A549 (cell line): ENCODE measurements around the gene NR3C1.

Experiments used
- POLR2A ChIP-seq: IDR thresholded peaks from 2 replicates; pipeline ENCODE4 v1.6.1; 2012; ENCODE audit warnings: mild to moderate bottlenecking, low read length
- TP53 ChIP-seq: fragments of 250-450 bp; sonication (Bioruptor Pico); IDR thresholded peaks from 2 replicates; pipeline ENCODE4 v1.5.0; 2021; ENCODE audit warnings: mild to moderate bottlenecking, moderate library complexity
- TF ChIP-seq, protein P1 (sequence below): IDR thresholded peaks from 2 replicates; pipeline ENCODE4 v1.6.1; 2012
- TF ChIP-seq, protein P2 (sequence below): fragments of 450-650 bp; IDR thresholded peaks from 2 replicates; pipeline ENCODE4 v1.6.1; 2014; ENCODE audit warnings: antibody characterized with exemption
- TF ChIP-seq, protein P3 (sequence below): fragments of >200 bp; sonication (Bioruptor Twin); formaldehyde crosslinking; IDR thresholded peaks from 3 replicates; pipeline ENCODE4 v1.5.1; 2016
- TF ChIP-seq, protein P4 (sequence below): fragments of 150-350 bp; IDR thresholded peaks from 2 replicates; pipeline ENCODE4 v1.6.1; 2014; ENCODE audit warnings: low read depth, mild to moderate bottlenecking, low read length

- TF ChIP-seq, protein P1, sequence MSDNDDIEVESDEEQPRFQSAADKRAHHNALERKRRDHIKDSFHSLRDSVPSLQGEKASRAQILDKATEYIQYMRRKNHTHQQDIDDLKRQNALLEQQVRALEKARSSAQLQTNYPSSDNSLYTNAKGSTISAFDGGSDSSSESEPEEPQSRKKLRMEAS: no peak
- no peak for TF ChIP-seq POLR2A
- TF ChIP-seq, protein P2, sequence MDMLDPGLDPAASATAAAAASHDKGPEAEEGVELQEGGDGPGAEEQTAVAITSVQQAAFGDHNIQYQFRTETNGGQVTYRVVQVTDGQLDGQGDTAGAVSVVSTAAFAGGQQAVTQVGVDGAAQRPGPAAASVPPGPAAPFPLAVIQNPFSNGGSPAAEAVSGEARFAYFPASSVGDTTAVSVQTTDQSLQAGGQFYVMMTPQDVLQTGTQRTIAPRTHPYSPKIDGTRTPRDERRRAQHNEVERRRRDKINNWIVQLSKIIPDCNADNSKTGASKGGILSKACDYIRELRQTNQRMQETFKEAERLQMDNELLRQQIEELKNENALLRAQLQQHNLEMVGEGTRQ: no peak
- TF ChIP-seq, protein P3, sequence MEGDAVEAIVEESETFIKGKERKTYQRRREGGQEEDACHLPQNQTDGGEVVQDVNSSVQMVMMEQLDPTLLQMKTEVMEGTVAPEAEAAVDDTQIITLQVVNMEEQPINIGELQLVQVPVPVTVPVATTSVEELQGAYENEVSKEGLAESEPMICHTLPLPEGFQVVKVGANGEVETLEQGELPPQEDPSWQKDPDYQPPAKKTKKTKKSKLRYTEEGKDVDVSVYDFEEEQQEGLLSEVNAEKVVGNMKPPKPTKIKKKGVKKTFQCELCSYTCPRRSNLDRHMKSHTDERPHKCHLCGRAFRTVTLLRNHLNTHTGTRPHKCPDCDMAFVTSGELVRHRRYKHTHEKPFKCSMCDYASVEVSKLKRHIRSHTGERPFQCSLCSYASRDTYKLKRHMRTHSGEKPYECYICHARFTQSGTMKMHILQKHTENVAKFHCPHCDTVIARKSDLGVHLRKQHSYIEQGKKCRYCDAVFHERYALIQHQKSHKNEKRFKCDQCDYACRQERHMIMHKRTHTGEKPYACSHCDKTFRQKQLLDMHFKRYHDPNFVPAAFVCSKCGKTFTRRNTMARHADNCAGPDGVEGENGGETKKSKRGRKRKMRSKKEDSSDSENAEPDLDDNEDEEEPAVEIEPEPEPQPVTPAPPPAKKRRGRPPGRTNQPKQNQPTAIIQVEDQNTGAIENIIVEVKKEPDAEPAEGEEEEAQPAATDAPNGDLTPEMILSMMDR: no peak
- no peak for TF ChIP-seq TP53
- TF ChIP-seq, protein P4, sequence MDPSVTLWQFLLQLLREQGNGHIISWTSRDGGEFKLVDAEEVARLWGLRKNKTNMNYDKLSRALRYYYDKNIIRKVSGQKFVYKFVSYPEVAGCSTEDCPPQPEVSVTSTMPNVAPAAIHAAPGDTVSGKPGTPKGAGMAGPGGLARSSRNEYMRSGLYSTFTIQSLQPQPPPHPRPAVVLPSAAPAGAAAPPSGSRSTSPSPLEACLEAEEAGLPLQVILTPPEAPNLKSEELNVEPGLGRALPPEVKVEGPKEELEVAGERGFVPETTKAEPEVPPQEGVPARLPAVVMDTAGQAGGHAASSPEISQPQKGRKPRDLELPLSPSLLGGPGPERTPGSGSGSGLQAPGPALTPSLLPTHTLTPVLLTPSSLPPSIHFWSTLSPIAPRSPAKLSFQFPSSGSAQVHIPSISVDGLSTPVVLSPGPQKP: no peak
These were observed 54.3 kb downstream of the NR3C1 start for GRCh38 chr5:143349177-143349576.
